Loucy (cell line): ENCODE data around the gene HIGD1C.

Source experiments
- H2AFZ ChIP-seq: fragments of 200-600 bp; sonication (generic); 2 replicates; pipeline ENCODE4 v1.6.0; 2016; ENCODE audit warnings: antibody characterized with exemption, mild to moderate bottlenecking, low read length, moderate library complexity
- H3F3A ChIP-seq: fragments of 200-600 bp; 2 replicates; pipeline ENCODE4 v1.6.0; 2016; ENCODE audit warnings: antibody characterized with exemption, low read depth, mild to moderate bottlenecking
- H3K27me3 ChIP-seq: fragments of 200-600 bp; sonication (generic); 2 replicates; pipeline ENCODE4 v1.6.1; 2014; ENCODE audit warnings: low read length, mild to moderate bottlenecking; ENCODE audit not compliant: insufficient read depth, poor library complexity, severe bottlenecking
- H3K36me3 ChIP-seq: fragments of 200-600 bp; sonication (generic); 2 replicates; pipeline ENCODE4 v1.6.1; 2016; ENCODE audit warnings: low read length; ENCODE audit not compliant: insufficient read depth
- H3K4me1 ChIP-seq: fragments of 200-600 bp; sonication (generic); 2 replicates; pipeline ENCODE4 v1.5.1; 2014; ENCODE audit warnings: low read length, mild to moderate bottlenecking; ENCODE audit not compliant: insufficient read depth, poor library complexity, severe bottlenecking
- H3K4me2 ChIP-seq: fragments of 200-600 bp; sonication (generic); 2 replicates; pipeline ENCODE4 v1.6.0; 2014; ENCODE audit warnings: antibody characterized with exemption, low read length, low read depth, mild to moderate bottlenecking; ENCODE audit not compliant: poor library complexity, severe bottlenecking
- H3K4me3 ChIP-seq: fragments of 200-600 bp; sonication (generic); 2 replicates; pipeline ENCODE4 v1.5.1; 2014; ENCODE audit warnings: low read length, mild to moderate bottlenecking, mixed read lengths; ENCODE audit not compliant: poor library complexity, severe bottlenecking
- H3K79me2 ChIP-seq: fragments of 200-600 bp; sonication (generic); 2 replicates; pipeline ENCODE4 v1.6.1; 2014; ENCODE audit warnings: low read length; ENCODE audit not compliant: insufficient read depth
- H3K9ac ChIP-seq: fragments of 200-600 bp; sonication (generic); 2 replicates; pipeline ENCODE4 v1.6.0; 2014; ENCODE audit warnings: mild to moderate bottlenecking, low read depth, low read length, moderate library complexity; ENCODE audit not compliant: poor library complexity, severe bottlenecking
- H3K9me2 ChIP-seq: fragments of 200-600 bp; sonication (generic); replicated peaks from 2 replicates; pipeline ENCODE4 v1.6.1; 2016; ENCODE audit warnings: low read depth, low read length, mixed read lengths
- H3K9me3 ChIP-seq: fragments of 200-600 bp; sonication (generic); 2 replicates; pipeline ENCODE4 v1.6.1; 2014; ENCODE audit warnings: mild to moderate bottlenecking, antibody characterized with exemption, low read length, low read depth; ENCODE audit not compliant: insufficient read depth
- H4K20me1 ChIP-seq: fragments of 200-600 bp; sonication (generic); 2 replicates; pipeline ENCODE4 v1.6.0; 2014; ENCODE audit warnings: antibody characterized with exemption, low read length, mild to moderate bottlenecking; ENCODE audit not compliant: insufficient read depth, poor library complexity, severe bottlenecking
- CTCF ChIP-seq: fragments of 200-600 bp; sonication (generic); conservative IDR thresholded peaks from 2 replicates; pipeline ENCODE4 v1.5.1; 2014; ENCODE audit warnings: mild to moderate bottlenecking, antibody characterized with exemption, low read length
- EZH2phosphoT487 ChIP-seq: fragments of 200-600 bp; IDR thresholded peaks from 2 replicates; pipeline ENCODE4 v1.6.1; 2018; ENCODE audit warnings: antibody characterized with exemption, mild to moderate bottlenecking, moderate library complexity, borderline replicate concordance

The HIGD1C gene

GRCh38 chr12:50936821-50937530 is 15.4 kb upstream of the HIGD1C start:
- H3K4me3 ChIP-seq: no peak overlapping the region
- H3K79me2 ChIP-seq: peaks cover 2% of the 10 kb centered on the region; the same call in 1 of the 2 replicates
- H3K36me3 ChIP-seq: no peaks in the 10 kb centered on the region
- H3K9me2 ChIP-seq: no peaks in the 10 kb centered on the region
- no peaks in the 10 kb centered on the region for H4K20me1 ChIP-seq
- no peak overlapping the region for H3K4me2 ChIP-seq
- H2AFZ ChIP-seq: no peak overlapping the region
- no peaks in the 10 kb centered on the region for H3F3A ChIP-seq
- no peak for TF ChIP-seq EZH2phosphoT487
- no peak for TF ChIP-seq CTCF
- peaks cover 32% of the 10 kb centered on the region for H3K4me1 ChIP-seq
- no peak overlapping the region for H3K9ac ChIP-seq
- H3K9me3 ChIP-seq: peaks cover 11% of the 10 kb centered on the region; the same call in 1 of the 2 replicates
- H3K27me3 ChIP-seq: no peaks in the 10 kb centered on the region

- Histone ChIP-seq H3K4me3 (no peak overlapping the region), H3K4me2 (no peak overlapping the region), H3F3A (no peaks in the 10 kb centered on the region), H3K9me3 (peaks cover 11% of the 10 kb centered on the region; the same call in 1 of the 2 replicates), H3K27me3 (no peaks in the 10 kb centered on the region), H3K9ac (no peak overlapping the region), H3K36me3 (no peaks in the 10 kb centered on the region), H3K79me2 (no peaks in the 10 kb centered on the region), H3K4me1 (peaks cover 25% of the 10 kb centered on the region), H4K20me1 (no peaks in the 10 kb centered on the region), H3K9me2 (no peaks in the 10 kb centered on the region), H2AFZ (no peak overlapping the region)
- no peak for TF ChIP-seq EZH2phosphoT487
- no peak for TF ChIP-seq CTCF
Measured at GRCh38 chr12:50937653-50938052, 14.7 kb upstream of the HIGD1C start.

- no peak overlapping the region for H3K4me2 ChIP-seq
- TF ChIP-seq CTCF (no peak), EZH2phosphoT487 (no peak)
- no peaks in the 10 kb centered on the region for H4K20me1 ChIP-seq
- no peaks in the 10 kb centered on the region for H3F3A ChIP-seq
- H3K27me3 ChIP-seq: no peaks in the 10 kb centered on the region
- H3K79me2 ChIP-seq: no peaks in the 10 kb centered on the region
- no peaks in the 10 kb centered on the region for H3K36me3 ChIP-seq
- H3K9me2 ChIP-seq: no peaks in the 10 kb centered on the region
- no peaks in the 10 kb centered on the region for H3K9me3 ChIP-seq
- no peak overlapping the region for H2AFZ ChIP-seq
- H3K4me1 ChIP-seq: no peaks in the 10 kb centered on the region
- H3K4me3 ChIP-seq: no peak overlapping the region
- H3K9ac ChIP-seq: no peak overlapping the region
Measured at GRCh38 chr12:50947933-50948626, 4.3 kb upstream of the HIGD1C start.
